A549 (cell line): ENCODE results near the gene TRAPPC1. TPM values are rescaled to one million over a fixed set of nuclear protein-coding genes. Genes with fewer than 3 reads are reported as not detected.

Source experiments
- ATAC-seq, 2 experiments: fragments of 200-7000 bp in 1 of 2; fragments of >200 bp in 1 of 2; cut with Nextera tagmentation in 1 of 2; cut with Tn5 transposase in 1 of 2; 3 replicates each; pipeline versions ENCODE4 v1.8.0 to v1.9.1; 2018 to 2020; ENCODE audit warnings: mild to moderate bottlenecking in 1 of 2, moderate library complexity in 1 of 2
- CTCF ChIA-PET: fragments of 300-600 bp; sonication (Branson Sonifier 250); formaldehyde crosslinking; extraction: SDS; loops from one replicate; lab custom pipeline; 2021; ENCODE audit warnings: antibody characterized with exemption, inconsistent platforms; lab: Yijun Ruan, JAX
- POLR2A ChIA-PET: fragments of 350-600 bp; formaldehyde crosslinking; extraction: SDS; loops from one replicate; lab custom pipeline; 2021; ENCODE audit warnings: antibody characterized with exemption, inconsistent platforms; lab: Yijun Ruan, JAX
- DNase-seq, 2 experiments: peaks; one replicate each; pipeline versions ENCODE4 v3.0.0 to v3.0.0-alpha.2; 2011 to 2016; ENCODE audit warnings: low read depth in 1 of 2, low spot score in 1 of 2
- FAIRE-seq: peaks from 2 replicates; lab custom pipeline; 2011; peaks lifted over from hg19 to GRCh38; lab: Jason Lieb, UNC
- H3K27ac ChIP-seq, 2 experiments: fragments of >200 bp; sonication (Bioruptor Twin); formaldehyde crosslinking; 3 replicates each; pipeline ENCODE4 v1.5.1; 2016 to 2017
- H3K4me1 ChIP-seq: fragments of >200 bp; sonication (Bioruptor Twin); formaldehyde crosslinking; 3 replicates; pipeline ENCODE4 v1.6.1; 2016
- H3K4me2 ChIP-seq: fragments of >200 bp; sonication (Bioruptor Twin); formaldehyde crosslinking; 3 replicates; pipeline ENCODE4 v1.6.1; 2016
- H3K4me3 ChIP-seq: fragments of >200 bp; sonication (Bioruptor Twin); formaldehyde crosslinking; 3 replicates; pipeline ENCODE4 v1.5.1; 2016
- H3K9me3 ChIP-seq: fragments of >200 bp; sonication (Bioruptor Twin); formaldehyde crosslinking; 3 replicates; pipeline ENCODE4 v1.6.1; 2016
- BHLHE40 ChIP-seq: IDR thresholded peaks from 2 replicates; pipeline ENCODE4 v1.6.1; 2012; ENCODE audit warnings: low read depth, low read length, inconsistent platforms
- CBX2 ChIP-seq: fragments of 200-600 bp; sonication (generic); IDR thresholded peaks from 2 replicates; pipeline ENCODE4 v1.6.1; 2016; ENCODE audit warnings: low read depth, mild to moderate bottlenecking, borderline replicate concordance
- CBX8 ChIP-seq: fragments of 200-600 bp; sonication (generic); IDR thresholded peaks from 2 replicates; pipeline ENCODE4 v1.6.1; 2016
- E2F6 ChIP-seq: IDR thresholded peaks from 2 replicates; pipeline ENCODE4 v1.6.1; 2012; ENCODE audit warnings: low read depth, borderline replicate concordance
- EHMT2 ChIP-seq: fragments of 200-600 bp; sonication (generic); IDR thresholded peaks from 2 replicates; pipeline ENCODE4 v1.6.1; 2016; ENCODE audit warnings: antibody characterized with exemption, low read depth, mild to moderate bottlenecking, moderate library complexity
- ESRRA ChIP-seq: fragments of 150-350 bp; IDR thresholded peaks from 2 replicates; pipeline ENCODE4 v1.6.1; 2014; ENCODE audit warnings: mild to moderate bottlenecking, low read length, borderline replicate concordance
- FOXS1 ChIP-seq: fragments of 250-450 bp; sonication (Bioruptor Pico); IDR thresholded peaks from 2 replicates; pipeline ENCODE4 v1.5.0; 2020; ENCODE audit warnings: mild to moderate bottlenecking, moderate library complexity
- HEYL ChIP-seq: fragments of 250-450 bp; sonication (Bioruptor Pico); IDR thresholded peaks from 2 replicates; pipeline ENCODE4 v1.8.0; 2021; ENCODE audit warnings: mild to moderate bottlenecking, moderate library complexity
- HOXA7 ChIP-seq: fragments of 250-450 bp; sonication (Bioruptor Pico); IDR thresholded peaks from 2 replicates; pipeline ENCODE4 v1.5.0; 2020; ENCODE audit warnings: mild to moderate bottlenecking, moderate library complexity
- HOXB13 ChIP-seq: fragments of 250-450 bp; sonication (Bioruptor Pico); IDR thresholded peaks from 2 replicates; pipeline ENCODE4 v1.5.0; 2020; ENCODE audit warnings: low read depth, mild to moderate bottlenecking, moderate library complexity
- MAFK ChIP-seq: fragments of 450-650 bp; IDR thresholded peaks from 2 replicates; pipeline ENCODE4 v1.6.1; 2014; ENCODE audit not compliant: partially characterized antibody
- NFE2L2 ChIP-seq: fragments of 150-350 bp; conservative IDR thresholded peaks from 2 replicates; pipeline ENCODE4 v1.6.1; 2014; ENCODE audit warnings: low read length
- POLR2A ChIP-seq: IDR thresholded peaks from 2 replicates; pipeline ENCODE4 v1.6.1; 2012; ENCODE audit warnings: mild to moderate bottlenecking, low read length
- RAD21 ChIP-seq, 2 experiments: fragments of >200 bp in 1 of 2; sonication (Bioruptor Twin) in 1 of 2; formaldehyde crosslinking in 1 of 2; IDR thresholded peaks in 1 of 2; conservative IDR thresholded peaks in 1 of 2; 2 replicates in 1 of 2; 3 replicates in 1 of 2; pipeline ENCODE4 v1.6.1; 2012 to 2018; ENCODE audit warnings: inconsistent platforms in 1 of 2
- RFX5 ChIP-seq: fragments of 450-650 bp; IDR thresholded peaks from 2 replicates; pipeline ENCODE4 v1.7.1; 2014; ENCODE audit warnings: antibody characterized with exemption, mild to moderate bottlenecking, moderate library complexity
- SMC3 ChIP-seq: fragments of >200 bp; sonication (Bioruptor Twin); formaldehyde crosslinking; IDR thresholded peaks from 3 replicates; pipeline ENCODE4 v1.6.1; 2018; ENCODE audit warnings: inconsistent platforms
- SREBF2 ChIP-seq: fragments of 450-650 bp; IDR thresholded peaks from 2 replicates; pipeline ENCODE4 v1.6.1; 2014; ENCODE audit warnings: mild to moderate bottlenecking, moderate library complexity
- ZFP36 ChIP-seq: fragments of 450-650 bp; IDR thresholded peaks from 2 replicates; pipeline ENCODE4 v1.6.1; 2014; ENCODE audit warnings: borderline replicate concordance; ENCODE audit not compliant: partially characterized antibody
- WGBS: methylation state at CpG from one replicate; pipeline ENCODE4 v1.1.6; 2017; ENCODE audit errors: missing lambda C conversion rate; 5-methylcytosine and 5-hydroxymethylcytosine counted together
- polyA plus RNA-seq, 4 experiments: library from polyadenylated mRNA; depleted of rRNA in 3 of 4; stranded (reverse); fragments of >200 nt; fragmentation: RNase III in 1 of 4; extraction: RNeasy Plus Mini Kit Qiagen cat#74134 plus additional on column Dnase treatment in 1 of 4; gene quantifications; 2 replicates in 3 of 4; 3 replicates in 1 of 4; pipeline ENCODE4 v1.2.3, GENCODE V29; 2011 to 2017
- TF ChIP-seq, protein P1 (sequence below): fragments of 250-450 bp; sonication (Bioruptor Pico); IDR thresholded peaks from 2 replicates; pipeline ENCODE4 v1.5.0; 2020; ENCODE audit warnings: low read depth, mild to moderate bottlenecking, moderate library complexity
- TF ChIP-seq, protein P2 (sequence below): fragments of 250-450 bp; sonication (Bioruptor Pico); IDR thresholded peaks from 2 replicates; pipeline ENCODE4 v1.5.0; 2021; ENCODE audit warnings: mild to moderate bottlenecking, moderate library complexity, borderline replicate concordance
- TF ChIP-seq, protein P3 (sequence below): fragments of >200 bp; sonication (Bioruptor Twin); formaldehyde crosslinking; IDR thresholded peaks from 3 replicates; pipeline ENCODE4 v1.5.1; 2016

Gene TRAPPC1
- polyA plus RNA-seq, 2 of the 4 experiments (the other 2 are of a cell fraction), result 200 to 328 TPM

DNA sequence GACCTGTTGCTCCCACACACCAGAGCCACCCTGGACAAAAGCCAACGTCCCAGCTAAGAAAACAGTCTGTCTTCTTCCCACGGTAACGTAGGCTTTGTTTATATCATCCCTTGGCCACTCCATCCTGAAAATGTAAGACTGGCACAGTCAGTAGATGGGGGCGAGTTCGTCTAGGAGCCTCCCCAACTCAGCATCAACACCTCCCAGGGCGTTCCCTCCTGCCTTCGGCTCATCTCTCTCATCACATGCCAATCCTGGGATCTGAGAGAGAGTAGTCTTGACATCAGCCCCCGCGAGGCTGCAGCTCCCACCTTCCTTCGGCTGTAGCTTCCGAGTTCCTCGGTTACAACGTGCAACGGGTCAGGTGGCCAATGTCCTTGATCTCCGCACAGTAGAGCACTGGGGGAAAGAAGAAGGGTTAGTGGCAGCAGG, 16.6 kb downstream of the TRAPPC1 start:
- CTCF ChIA-PET, result interaction anchor here (0.6 to 14.8 kb wide), 20 partner anchors 8 to 502 kb away, joined by 3 to 372 read pairs (median 6); partner anchors contain the start of genes CNTROB, KCNAB3, NAA38 and TRAPPC1
- TF ChIP-seq CBX2 (no peak), E2F6 (no peak), HOXB13 (CRISPR knock-in tag) (no peak), HOXA7 (no peak), MAFK (no peak), ZFP36 (no peak), EHMT2 (no peak), ESRRA (no peak), FOXS1 (CRISPR knock-in tag) (no peak), RFX5 (no peak), NFE2L2 (no peak), SREBF2 (no peak), POLR2A (no peak), CBX8 (no peak), HEYL (CRISPR knock-in tag) (no peak)
- TF ChIP-seq, protein P1, sequence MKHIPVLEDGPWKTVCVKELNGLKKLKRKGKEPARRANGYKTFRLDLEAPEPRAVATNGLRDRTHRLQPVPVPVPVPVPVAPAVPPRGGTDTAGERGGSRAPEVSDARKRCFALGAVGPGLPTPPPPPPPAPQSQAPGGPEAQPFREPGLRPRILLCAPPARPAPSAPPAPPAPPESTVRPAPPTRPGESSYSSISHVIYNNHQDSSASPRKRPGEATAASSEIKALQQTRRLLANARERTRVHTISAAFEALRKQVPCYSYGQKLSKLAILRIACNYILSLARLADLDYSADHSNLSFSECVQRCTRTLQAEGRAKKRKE (CRISPR knock-in tag), result no peak
- TF ChIP-seq, protein P2, sequence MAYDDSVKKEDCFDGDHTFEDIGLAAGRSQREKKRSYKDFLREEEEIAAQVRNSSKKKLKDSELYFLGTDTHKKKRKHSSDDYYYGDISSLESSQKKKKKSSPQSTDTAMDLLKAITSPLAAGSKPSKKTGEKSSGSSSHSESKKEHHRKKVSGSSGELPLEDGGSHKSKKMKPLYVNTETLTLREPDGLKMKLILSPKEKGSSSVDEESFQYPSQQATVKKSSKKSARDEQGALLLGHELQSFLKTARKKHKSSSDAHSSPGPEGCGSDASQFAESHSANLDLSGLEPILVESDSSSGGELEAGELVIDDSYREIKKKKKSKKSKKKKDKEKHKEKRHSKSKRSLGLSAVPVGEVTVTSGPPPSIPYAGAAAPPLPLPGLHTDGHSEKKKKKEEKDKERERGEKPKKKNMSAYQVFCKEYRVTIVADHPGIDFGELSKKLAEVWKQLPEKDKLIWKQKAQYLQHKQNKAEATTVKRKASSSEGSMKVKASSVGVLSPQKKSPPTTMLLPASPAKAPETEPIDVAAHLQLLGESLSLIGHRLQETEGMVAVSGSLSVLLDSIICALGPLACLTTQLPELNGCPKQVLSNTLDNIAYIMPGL (CRISPR knock-in tag), result no peak
- WGBS, result 27% methylated on average over 15 of the region's 15 CpGs

DNA sequence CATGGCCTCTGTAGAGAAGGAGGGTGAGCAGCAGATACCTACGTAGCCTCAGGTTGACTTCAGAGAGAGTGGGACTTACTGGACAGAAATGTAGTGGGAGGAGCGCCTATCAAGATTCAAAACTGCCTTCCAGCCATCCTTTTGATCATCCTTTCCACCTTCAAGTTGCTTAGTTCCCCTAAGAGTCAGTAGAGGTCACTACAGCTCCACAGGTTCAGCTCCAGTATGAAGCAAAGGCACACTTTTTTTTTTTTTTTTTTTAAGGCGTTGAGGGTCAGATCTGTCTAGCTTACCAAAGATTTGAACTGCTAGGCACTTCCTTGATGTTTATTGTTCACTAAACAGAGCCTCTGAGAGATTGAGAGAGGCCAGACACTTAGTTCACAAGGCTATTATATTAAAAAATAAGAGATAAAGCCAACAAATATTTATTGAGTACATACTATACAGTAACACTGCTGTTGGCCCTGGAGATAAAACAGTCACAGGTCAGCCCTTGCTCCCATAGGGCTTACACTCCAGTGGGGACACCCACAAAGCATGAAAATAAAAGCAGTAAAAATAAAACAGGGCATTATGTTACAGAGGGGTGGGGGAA, 18.7 kb downstream of the TRAPPC1 start:
- peak; percentile 99 for FAIRE-seq
- WGBS, result 9% methylated on average over 3 of the region's 3 CpGs
- TF ChIP-seq, protein P3, sequence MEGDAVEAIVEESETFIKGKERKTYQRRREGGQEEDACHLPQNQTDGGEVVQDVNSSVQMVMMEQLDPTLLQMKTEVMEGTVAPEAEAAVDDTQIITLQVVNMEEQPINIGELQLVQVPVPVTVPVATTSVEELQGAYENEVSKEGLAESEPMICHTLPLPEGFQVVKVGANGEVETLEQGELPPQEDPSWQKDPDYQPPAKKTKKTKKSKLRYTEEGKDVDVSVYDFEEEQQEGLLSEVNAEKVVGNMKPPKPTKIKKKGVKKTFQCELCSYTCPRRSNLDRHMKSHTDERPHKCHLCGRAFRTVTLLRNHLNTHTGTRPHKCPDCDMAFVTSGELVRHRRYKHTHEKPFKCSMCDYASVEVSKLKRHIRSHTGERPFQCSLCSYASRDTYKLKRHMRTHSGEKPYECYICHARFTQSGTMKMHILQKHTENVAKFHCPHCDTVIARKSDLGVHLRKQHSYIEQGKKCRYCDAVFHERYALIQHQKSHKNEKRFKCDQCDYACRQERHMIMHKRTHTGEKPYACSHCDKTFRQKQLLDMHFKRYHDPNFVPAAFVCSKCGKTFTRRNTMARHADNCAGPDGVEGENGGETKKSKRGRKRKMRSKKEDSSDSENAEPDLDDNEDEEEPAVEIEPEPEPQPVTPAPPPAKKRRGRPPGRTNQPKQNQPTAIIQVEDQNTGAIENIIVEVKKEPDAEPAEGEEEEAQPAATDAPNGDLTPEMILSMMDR, result peak; percentile 95
- peak; percentile 88 for TF ChIP-seq SMC3
- peak; percentile 93 to 95 for TF ChIP-seq RAD21 (conservative IDR thresholded peaks at IDR 0.05 in 1 of 2, IDR thresholded peaks at IDR 0.05 in 1 of 2)
- TF ChIP-seq BHLHE40, result no peak
- Histone ChIP-seq H3K4me2 (no peak overlapping the region), H3K9me3 (no peaks in the 10 kb centered on the region), H3K4me3 (no peak overlapping the region), H3K27ac (no peak overlapping the region), H3K4me1 (peaks cover 13% of the 10 kb centered on the region)
- DNase-seq, result peak; percentile 79 to 93
- ATAC-seq, result peak; percentile 54 to 68
- ChIA-PET CTCF (interaction anchor here (0.5 to 14.8 kb wide), 43 partner anchors 8 to 1563 kb away, joined by 3 to 372 read pairs (median 5); partner anchors contain the start of genes CHD3, CNTROB, KCNAB3 and KDM6B), POLR2A (interaction anchor here (0.7 to 1.5 kb wide), 8 partner anchors 12 to 227 kb away, joined by 3 to 11 read pairs (median 4); partner anchors contain the start of genes CNTROB, CYB5D1, NAA38 and TRAPPC1)

More for the DNA sequence above, 16.6 kb downstream of the TRAPPC1 start:
- POLR2A ChIA-PET, result interaction anchor here (0.9 to 2.3 kb wide), 7 partner anchors 11 to 126 kb away, joined by 3 to 20 read pairs (median 8); partner anchors contain the start of genes CNTROB, NAA38 and TRAPPC1
- H3K4me1 ChIP-seq, result peaks cover 13% of the 10 kb centered on the region
- H3K9me3 ChIP-seq, result no peaks in the 10 kb centered on the region
- peak overlapping the region; percentile 88 for H3K4me2 ChIP-seq
- DNase-seq (peak in 1 of 2 experiments; percentile 36), FAIRE-seq (peak; percentile 32), ATAC-seq (peak; percentile 39 to 59)
- H3K4me3 ChIP-seq, result peak overlapping the region; percentile 48
- peak overlapping the region; percentile 82 to 92 for H3K27ac ChIP-seq
